HG03521 (cell line): ENCODE results near the gene ARAP2.
"Not testable (repeated sequence)": the region's sequence is repeated elsewhere in the genome, so short reads cannot be mapped to it uniquely, and the experiment has no call there.

Source experiments
- ATAC-seq: cut with Tn5 transposase; IDR thresholded peaks from one replicate; pipeline ENCODE4 v1.9.1; 2021; ENCODE audit warnings: mild to moderate bottlenecking, moderate library complexity; ENCODE audit not compliant: unreplicated experiment

ARAP2 gene

GRCh38 chr4:36183665-36184393, 60.5 kb downstream of the ARAP2 start:
- ATAC-seq: no peak

DNA sequence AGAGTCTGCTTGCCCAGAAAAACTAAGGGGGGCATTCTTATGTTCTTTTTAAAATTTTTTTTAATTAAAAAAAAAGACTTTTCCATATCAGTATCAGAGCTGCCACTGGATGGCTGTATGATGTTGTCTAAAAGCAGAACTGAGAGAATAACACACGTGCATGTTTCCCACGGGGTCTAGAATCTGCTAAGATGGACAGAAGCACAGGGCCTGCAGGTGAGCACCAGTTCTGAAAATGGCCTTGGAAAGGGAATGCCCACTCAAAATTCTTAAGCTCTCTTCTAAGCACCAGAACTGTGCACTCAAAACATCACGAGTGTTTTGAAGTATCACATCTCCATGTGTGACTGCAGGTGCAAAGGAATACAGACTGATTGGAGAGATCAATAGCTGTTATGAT, 61.1 kb downstream of the ARAP2 start:
- ATAC-seq: no peak

- not testable (repeated sequence) for ATAC-seq
Measured at GRCh38 chr4:36182315-36182714, 62.0 kb downstream of the ARAP2 start.

- no peak for ATAC-seq
Measured at GRCh38 chr4:36180206-36180605, 64.1 kb downstream of the ARAP2 start.

DNA sequence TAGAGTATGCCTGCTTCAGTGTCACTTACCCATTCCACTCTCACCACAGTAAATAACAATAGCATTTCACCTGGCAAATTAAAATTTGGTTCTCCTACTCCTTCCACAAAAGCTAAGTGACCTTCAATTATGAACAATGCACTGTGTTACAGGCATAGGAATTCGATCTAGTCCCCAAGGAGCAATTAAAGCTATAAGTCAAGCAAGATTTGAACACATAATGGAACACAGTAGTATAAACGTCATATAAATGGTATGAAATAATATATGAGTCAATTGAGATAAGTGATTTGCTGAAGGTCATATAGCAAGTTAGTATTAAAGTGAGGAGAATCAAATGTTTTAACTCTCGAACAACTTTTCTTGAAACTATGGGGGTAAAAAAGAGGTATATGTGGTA, 65.8 kb downstream of the ARAP2 start:
- ATAC-seq: no peak

- no peak for ATAC-seq
Measured at GRCh38 chr4:36177946-36178345, 66.4 kb downstream of the ARAP2 start.

- ATAC-seq: no peak
Measured at GRCh38 chr4:36174570-36174969, 69.7 kb downstream of the ARAP2 start.

DNA sequence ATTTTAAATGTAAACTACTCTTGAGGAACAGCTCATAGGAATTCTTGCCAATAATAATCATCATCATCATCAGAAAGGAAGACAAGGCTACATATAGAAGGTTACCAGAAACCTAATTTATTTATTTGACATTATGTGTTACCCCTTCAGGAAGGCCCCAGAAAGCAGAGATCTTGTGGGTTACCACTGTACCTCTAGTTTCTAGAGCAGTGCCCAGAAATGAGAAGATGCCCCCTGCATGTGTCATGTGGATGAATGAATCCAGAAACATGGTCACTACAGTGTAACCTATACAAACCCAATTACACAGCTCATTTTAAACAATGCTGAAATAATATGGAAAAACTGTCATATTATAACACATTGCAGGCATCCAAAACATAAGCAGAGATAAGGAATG, 70.4 kb downstream of the ARAP2 start:
- ATAC-seq: no peak

DNA sequence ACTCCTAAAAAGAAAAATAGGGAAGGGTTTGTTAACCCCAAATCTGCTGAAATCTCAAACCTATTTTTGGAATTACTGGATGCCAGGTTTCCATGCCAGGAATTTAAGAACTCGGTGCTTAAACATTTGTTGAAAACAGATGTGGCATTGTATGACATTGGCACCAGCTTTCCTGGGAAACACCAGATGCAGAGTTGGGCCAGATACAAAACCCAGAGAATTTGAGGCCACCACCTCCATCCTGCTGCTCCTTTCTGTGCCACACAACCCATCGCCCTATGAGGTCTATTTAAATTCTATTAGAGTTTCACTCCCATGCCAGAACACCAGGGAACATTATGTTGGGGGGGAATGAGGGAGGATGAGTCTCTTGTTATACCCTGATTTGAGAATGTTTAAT, 71.7 kb downstream of the ARAP2 start:
- no peak for ATAC-seq

- ATAC-seq: no peak
Measured at GRCh38 chr4:36168127-36168878, 76.0 kb downstream of the ARAP2 start.

GRCh38 chr4:36165631-36166005, 78.7 kb downstream of the ARAP2 start:
- no peak for ATAC-seq

- no peak for ATAC-seq
Measured at GRCh38 chr4:36164900-36165630, 79.2 kb downstream of the ARAP2 start.

DNA sequence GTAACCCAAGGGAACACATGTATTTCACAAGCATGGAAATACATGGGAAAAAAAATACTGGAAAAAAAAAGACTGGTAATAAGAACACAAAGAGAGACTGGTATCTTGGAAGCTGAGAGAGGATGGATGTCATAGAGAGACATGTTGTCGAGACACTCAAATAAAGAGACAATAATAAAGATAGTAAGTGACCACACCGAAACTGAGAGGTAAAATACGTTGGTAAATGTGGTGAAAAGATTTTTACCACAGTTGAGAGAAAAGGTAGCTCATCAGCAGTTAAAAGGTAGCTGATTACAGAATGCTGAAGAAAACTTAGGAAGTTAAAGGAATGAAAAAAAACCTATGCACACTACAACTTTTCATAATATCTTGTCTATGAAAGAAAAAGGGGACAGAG, 81.1 kb downstream of the ARAP2 start:
- ATAC-seq: no peak

GRCh38 chr4:36159208-36159607, 85.1 kb downstream of the ARAP2 start:
- no peak for ATAC-seq

- ATAC-seq: no peak
Measured at GRCh38 chr4:36152735-36153134, 91.6 kb downstream of the ARAP2 start.

GRCh38 chr4:36142504-36142903, 101.8 kb downstream of the ARAP2 start:
- ATAC-seq: no peak

DNA sequence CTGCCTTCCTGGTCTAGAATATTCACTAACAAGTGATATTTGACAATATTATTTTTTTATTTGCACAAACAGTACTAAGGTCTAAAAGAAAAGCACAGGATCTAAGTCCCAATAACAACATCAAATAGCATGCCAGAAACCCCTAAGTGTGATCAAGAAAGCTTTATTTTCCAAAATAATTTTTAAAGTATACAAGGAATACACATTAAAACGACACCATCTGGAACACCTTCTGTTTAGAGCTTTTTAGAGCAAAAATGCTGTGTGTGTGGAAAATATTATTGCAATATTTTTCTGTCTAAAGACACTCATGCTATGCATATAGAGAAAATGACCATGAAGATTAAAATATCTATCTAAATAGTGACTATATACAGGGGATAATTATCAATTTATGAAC, 103.1 kb downstream of the ARAP2 start:
- no peak for ATAC-seq

GRCh38 chr4:36140421-36140820, 103.9 kb downstream of the ARAP2 start:
- ATAC-seq: no peak

DNA sequence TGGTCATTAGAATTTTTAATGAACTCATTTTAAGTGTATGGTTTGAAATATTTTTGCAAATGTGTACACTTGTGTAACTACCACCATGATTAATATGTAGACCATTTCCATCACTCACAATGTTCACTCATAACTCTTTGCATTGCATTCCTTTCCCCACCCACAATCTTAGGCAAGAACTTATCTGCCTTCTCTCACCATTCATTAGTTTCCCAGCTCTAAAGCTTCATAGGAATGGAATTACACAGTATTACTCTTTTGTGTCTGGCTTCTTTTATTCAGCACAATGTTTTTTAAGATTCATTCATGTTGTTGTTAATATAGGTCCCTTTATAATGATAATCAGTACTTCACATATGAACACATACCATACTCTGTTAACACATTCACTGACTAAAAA, 106.1 kb downstream of the ARAP2 start:
- ATAC-seq: no peak

GRCh38 chr4:36137336-36137735, 107.0 kb downstream of the ARAP2 start:
- no peak for ATAC-seq

DNA sequence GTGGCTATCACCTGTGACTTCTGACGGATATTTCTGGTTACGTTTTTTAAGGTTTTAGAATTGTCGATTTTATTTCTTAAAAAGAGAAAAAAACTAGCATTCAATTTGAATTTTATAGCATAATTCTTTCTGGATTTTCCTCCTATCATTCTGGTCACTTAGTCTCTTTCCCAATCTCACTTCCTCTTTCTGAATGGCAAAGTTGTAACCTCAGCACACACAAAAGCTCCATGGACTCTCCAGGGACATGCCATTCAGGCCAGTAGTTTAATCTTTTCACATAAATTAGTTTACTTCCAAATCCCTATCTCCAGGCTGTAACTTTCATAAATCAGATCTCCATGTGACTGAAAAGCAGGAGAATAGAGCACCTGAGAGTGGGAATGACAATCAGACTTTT, 110.7 kb downstream of the ARAP2 start:
- no peak for ATAC-seq

GRCh38 chr4:36133086-36133485, 111.2 kb downstream of the ARAP2 start:
- no peak for ATAC-seq
